GM19455 (cell line): ENCODE results near the gene SORL1-AS1.

ENCODE experiments used
- ATAC-seq: cut with Tn5 transposase; IDR thresholded peaks from one replicate; pipeline ENCODE4 v1.9.1; 2021; ENCODE audit not compliant: unreplicated experiment

The SORL1-AS1 gene

DNA sequence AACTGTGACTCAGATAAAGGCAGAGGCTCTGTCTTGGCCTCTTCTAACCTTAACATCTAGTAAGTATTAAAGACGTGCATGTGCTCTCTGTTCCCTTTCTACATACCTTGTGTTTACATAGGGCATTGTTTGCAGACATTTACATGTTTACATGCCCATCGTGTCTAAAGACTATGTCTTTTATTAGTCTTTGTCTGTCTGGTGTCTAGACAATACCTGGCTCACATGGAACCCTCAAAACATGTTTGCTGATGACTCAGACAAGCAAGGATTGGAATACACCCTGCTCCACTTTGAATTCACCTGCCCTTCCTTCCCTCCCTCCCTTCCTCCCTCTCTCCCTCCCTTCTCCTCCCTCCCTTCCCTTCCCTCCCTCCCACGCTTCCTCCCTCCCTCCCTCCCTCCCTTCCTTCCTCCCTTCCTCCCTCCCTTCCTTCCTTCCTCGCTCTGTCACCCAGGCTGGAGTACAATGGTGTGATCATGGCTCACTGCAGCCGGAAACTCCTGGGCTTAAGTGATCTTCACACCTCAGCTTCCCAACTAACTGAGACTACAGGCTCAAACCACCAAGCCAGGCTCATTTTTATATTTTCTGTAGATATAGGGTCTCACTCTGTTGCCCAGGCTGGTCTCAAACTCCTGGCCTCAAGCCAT, 23.7 kb upstream of the SORL1-AS1 start:
- no peak for ATAC-seq

DNA sequence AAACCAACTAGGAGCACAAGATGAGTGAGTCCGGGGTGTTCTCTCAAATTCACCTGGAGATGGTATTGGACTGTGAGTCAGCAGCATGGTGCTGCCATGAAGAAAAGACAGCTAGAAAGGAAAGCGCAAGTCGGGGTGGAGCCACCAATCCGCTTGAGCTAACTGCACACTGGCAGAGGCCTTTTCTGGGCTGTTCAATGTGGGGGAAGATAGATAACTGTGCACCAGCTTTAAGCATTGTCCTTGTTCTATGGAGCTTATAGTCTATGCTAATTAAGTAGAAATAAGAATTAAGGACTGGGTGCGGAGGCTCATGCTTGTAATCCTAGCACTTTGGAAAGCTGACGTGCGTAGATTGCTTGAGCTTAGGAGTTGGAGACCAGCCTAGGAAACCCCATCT, 21.9 kb upstream of the SORL1-AS1 start:
- ATAC-seq: no peak

DNA sequence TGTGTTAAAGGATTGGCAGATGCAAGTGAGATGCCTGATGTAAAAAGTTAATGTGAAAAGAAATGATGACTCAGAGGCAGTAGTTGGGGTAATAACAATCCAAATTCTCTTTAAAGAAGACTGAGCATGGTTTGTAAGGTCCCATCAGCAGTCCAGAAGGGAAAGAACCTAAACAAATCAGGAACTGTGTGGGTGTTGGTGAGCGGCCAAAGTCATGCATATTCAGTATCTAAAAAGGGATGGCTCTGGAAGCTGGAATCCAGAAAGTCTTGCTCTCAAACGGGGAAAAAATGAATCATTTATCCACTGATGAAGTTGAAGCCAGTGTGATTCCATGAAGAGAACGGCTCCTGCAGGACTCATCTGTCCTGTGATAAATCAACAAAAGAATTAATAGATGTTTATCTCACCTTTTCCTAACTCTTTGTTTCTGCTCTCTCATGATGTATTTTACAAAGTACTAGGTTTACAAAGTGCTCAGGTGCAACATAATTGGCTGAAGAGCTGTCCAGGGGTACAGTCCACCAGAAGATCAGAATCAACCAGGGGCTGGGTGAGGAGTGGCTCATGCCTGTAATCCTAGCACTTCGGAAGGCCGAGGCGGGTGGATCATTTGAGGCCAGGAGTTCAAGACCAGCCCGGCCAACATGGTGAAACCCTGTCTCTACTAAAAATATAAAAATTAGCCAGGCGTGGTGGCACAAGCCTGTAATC, 20.5 kb upstream of the SORL1-AS1 start:
- ATAC-seq: no peak

DNA sequence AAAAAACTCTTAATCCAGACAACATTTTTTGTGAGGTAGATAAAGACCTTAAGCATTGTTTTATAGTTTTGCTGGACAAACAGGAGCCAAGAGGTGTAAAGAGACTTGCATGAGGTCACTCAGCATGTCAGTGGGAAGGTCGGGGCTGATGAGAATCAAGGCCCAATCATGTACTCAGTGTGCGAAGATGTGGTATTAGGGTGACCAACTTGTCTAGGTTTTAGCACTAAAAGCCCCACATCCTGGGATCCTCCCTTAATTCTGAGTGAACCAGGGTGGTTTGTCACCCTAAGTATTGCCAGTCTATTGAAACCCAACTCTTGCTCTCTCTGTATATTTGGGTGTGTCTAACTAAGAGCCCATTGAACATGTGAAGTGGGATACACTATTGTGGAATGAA, 19.5 kb upstream of the SORL1-AS1 start:
- ATAC-seq: no peak

DNA sequence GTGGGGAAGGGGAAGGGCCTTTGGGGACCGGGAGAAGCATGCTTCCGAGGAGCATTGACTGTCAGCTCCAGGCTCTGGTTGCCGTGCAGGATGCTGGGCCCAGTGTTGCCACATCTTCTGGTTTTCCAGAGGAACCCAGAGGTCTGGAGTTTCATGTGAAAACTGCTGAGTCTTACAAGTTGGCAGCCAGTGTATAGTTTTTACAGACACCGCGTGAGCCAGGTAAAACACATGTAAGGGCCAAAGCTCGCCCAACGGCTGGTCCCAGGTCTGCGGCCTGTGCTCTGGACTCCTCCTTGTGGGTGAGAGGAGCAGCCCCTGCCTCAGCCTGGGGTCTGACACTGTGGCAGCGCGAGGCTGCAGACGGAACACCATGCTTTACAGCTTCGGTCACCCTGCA, 18.4 kb upstream of the SORL1-AS1 start:
- no peak for ATAC-seq

DNA sequence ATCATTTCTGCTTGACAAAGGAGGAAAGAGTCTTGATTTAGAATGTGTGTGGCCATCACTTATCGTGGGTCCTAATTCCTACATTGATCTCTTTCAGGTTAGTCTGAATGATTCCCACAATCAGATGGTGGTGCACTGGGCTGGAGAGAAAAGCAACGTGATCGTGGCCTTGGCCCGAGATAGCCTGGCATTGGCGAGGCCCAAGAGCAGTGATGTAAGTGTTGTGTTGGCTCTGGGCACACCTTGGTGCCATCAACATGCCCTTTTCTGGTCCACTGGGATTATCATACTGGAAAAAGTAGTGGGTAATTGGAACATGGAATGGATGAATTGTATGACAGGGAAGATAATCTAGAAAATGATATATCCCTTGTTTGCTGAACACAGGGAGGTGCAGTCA, 17.1 kb upstream of the SORL1-AS1 start:
- ATAC-seq: no peak

DNA sequence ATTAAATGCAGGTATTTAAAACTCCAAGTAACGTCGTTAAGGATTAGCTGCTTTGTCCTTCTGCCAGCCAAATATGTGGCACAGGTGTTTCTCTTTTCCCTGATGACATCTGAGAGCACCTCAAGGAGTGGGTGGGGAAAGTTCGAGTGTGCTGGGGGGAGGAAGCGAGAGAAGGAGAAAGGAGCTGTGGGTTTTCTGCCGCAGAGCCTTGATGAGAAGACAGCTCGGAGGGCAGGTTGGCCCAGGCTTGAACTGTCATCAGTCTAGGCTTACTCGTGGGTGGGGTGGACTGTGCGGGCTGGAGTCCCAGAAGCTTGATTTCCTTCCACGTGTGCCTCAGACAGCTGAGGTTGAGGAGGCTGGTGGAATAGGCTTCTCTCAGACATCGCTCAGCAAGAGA, 15.2 kb upstream of the SORL1-AS1 start:
- peak; percentile 46 for ATAC-seq

DNA sequence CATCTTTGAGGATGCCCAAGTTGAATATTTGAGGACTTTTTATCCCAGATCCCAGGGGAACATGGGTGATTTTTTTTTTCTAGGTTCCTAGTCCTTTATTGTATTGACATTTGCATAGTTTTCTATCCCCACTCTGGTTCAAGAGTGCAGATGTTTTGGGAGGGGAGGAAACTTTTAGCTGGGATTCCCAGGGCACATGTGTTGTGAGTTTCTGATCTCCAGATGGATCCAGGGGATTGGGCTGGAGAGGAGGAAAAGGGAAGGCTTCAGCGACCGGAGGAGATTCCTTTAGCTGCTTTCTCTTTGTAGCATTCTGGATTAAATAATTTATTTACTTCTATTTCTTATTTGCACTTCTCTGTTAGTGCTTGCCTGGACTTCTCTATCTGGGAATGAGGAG, 14.7 kb upstream of the SORL1-AS1 start:
- no peak for ATAC-seq

DNA sequence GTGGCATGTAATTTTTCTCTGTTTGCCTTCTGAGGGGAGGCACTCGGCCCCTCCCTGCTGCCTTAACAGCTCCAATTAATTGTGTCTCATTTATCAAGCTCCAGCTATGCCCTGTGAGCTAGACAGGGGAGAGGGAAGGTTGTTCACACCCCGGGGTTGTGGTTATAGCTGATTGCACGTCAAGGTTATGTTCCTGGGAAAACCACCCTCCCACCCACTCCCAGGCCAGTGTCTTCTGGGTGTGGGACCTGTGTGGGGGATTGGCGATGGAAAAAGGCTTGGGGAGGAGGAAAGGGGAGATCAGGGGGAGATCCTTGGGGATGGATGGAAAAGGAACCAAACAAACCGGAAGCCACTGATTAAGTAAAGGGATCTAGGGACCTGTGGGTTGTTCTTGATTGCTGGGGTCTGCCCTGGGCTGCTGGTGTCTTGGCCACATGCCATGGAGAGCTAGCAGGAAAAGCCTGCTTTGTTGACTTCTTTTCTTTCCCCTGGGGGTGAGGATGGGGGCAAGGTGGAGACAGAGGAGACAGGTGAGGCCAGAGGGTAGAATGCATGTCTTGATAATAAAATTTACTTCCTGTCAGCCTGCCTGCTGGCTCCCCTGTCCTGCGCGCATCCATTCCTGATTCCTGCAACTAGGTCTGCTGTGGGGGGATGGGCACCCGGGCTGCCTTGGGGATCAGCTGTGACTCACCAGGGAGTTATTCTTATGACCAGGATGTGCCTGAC, 13.5 kb upstream of the SORL1-AS1 start:
- ATAC-seq: no peak

DNA sequence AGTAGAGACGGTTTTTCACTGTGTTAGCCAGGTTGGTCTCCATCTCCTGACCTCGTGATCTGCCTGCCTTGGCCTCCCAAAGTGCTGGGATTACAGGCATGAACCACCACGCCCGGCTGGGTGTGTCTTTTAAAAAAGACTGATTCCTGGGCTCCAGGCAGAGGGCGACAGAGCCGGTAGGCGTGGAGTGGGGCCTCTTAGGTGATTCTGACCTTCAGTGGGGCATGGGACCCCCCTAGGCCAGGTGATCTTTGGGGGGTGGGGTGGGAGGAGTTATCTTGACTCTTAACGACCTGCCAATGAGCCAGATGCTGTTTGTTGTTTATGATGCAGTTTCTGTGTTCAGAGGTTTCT, 12.9 kb upstream of the SORL1-AS1 start:
- ATAC-seq: no peak

DNA sequence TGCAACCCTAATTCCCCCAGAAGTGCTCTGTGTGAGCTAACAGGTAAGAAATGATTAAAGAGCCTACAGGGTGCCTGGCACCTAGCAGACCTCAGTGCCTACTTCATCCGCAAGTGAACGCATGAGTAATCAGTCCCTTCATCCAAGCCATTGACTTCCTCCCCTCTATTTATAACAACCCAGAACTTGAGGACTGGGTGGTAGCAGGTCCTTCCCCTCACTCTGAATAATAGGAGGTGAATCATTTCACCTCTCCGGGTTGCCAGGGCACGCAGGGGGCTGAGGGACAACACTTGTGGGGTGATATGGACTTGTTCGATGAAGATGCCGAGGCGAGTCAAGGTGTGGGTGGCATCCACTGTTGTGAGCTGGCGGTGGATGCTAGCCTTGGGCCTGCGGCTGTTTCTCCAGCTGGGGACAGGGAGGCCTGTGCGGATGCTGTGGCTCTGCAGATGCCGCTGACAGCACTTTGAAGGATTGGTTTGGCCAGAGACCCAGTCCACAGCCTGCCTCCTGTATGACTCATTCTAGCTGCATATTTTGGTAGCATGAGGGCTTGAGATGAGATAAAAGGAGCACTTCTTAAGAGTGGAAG, 11.7 kb upstream of the SORL1-AS1 start:
- ATAC-seq: peak; percentile 39

DNA sequence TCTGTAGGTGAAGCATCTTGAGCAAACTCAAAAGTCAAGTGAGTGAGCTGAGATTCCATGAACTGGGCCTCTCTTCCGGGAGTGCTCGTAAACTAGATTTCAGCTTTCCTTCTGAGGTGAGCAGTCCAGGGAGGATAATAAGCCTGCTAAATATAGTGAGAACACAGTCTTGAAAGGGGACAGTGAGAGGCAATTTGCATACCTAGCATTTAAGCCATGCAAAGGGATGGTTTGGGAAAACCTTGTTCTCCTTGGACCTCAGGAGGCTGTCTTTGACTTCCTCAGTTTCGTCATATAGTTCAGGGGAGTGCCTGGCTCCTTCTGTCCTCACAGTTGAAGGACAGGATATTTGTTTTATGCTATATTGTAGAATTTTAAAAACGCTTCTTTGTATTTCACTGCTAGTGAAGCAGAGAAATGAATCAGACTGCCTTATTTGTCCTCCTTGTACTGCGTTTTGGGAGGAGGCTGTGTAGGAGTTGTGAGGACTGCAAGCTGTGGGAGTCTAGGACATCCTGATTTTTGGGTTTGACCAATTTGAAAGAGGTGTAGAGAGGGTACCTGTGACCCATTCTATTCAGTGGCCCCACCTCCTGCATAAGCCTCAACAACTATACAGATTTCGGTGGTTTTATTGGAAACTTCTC, 11.0 kb upstream of the SORL1-AS1 start:
- ATAC-seq: no peak

DNA sequence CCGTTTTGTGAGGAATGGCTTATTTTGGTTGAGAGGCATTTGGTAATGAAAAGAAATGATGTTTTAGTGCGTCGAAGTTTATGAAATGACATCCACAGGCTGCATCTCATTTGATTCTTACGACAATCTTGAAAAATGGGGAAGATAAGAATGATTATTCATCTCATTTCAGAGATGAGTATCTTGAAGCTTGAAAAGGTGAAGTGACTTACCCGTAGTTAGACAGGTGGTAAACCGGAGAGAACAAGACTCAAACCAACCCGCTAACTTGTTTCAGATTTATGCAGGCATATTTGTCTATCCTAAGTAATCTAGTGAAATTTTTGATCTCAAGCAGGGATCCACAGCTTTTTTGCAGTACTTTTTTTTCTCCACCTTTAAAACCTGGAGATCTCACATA, 9.1 kb upstream of the SORL1-AS1 start:
- no peak for ATAC-seq

DNA sequence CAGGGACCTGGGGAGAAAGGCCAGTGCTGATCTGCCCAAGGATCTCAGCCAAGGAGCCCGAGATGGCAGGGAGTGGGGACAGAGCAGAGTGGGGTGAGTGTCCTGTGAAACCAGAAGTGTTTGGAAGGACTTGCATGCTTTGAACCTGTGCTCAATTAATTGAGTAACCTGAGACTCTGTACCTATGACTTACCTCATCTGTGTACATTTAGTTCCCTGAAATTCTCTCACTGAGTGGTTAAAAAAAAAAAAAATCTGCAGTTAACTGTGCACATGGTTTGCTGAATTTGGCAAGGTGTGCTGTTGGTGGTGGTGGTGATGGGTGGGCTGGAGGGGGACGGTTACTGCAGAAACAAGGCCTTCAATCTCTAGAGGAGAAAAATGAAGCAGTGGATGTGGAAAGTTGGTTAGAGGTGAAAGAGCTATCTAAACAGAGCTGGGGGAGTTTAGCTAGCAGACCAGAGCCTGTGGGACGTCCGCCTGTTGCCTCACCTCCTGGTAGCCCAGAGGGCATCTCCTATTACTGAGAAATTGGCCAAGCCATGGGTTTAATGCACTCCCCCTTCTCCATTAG, 8.3 kb upstream of the SORL1-AS1 start:
- no peak for ATAC-seq

DNA sequence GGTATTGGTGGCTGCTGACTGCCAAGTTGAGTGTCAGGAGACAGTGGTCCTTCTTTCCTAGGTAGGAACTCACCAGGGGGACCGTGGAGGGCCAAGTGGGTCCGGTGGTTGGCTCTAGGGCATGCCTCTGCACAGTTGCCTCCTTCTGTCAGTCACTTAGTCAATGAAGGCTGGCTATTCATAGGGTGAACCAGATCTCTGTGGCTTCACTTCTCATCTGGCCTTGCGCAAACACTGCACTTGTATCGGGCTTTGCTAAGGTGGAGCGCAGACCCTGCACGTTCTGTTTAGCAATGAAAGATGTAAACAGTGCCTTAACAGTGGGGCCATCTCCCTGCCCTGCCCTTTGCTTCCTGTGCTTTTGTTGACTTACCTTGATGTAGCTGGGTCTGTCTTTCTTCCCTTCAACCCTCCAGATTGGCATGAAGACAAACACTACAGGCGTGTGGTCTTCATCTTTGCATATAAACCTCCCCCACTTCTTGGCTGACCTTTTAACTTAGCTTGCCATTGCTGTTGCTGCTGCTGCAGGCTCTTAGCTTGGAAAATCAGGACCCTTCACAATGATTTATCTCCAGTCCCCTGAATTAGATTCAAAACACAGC, 6.7 kb upstream of the SORL1-AS1 start:
- ATAC-seq: no peak

DNA sequence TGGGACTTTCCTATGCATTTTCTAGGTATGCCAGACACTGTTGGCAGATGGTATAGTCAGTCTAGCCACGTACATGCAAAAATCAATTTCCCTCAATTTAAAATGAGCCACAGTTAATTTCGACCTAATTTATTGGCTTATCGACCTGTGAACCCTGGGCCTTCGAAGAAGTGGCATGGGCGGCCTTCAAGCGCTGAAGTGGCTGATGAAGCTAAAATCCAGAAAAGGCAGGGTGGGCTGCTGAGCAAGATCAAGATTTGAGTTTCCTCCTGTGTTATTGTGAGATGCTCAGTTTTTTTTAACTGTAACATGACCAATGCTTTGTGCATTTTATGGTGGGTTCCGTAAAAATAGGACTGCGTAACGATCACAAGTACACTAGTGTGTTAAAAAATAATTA, 5.8 kb upstream of the SORL1-AS1 start:
- ATAC-seq: no peak

DNA sequence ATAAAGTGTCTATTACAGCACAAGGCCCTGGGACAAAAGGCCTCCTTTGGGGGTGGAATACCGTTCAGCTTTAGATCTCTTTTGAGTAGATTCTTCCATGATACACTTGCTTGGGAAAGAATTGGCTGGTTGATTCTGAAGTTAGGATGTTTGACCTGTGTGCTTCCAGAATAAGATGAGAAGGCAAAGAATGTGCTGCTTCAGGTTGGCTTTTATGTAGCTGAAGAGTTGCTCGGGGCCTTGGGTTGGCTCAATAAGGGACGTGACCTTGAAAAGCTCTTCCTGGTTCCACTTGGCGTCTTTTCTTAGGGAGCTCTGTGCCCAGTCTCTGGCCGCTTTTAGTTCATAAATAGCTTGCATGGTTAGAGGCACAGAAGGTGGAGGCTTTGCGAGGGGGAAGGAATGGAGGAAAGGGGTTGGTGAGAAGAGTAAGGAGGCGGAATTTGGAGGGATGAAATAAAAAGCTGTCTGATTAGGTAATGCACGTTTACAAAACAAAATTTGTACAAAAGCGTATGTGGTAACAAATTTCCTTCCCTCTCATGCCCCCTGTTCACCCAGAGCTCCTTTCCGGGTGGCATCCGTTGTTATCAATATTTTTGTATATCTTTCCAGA, 4.2 kb upstream of the SORL1-AS1 start:
- ATAC-seq: no peak

DNA sequence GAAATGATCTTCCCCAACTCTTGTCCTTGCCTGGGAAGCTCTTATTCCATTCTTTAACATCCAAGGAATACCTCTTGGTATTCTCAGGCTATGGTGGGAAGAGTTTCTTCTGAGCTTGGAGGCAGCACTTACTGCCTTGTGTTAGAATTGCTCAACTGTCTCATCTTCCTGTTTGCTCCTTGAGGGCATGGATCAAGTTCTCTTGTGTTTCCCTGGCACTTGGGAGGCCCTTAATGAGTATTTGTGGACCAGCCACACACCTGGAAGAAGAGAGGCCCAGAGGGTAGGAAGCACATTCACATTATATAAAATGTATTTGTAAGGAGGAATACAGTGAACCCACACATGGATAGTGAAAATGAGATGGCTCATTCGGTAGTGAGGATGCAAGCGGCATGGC, 3.4 kb upstream of the SORL1-AS1 start:
- ATAC-seq: no peak

DNA sequence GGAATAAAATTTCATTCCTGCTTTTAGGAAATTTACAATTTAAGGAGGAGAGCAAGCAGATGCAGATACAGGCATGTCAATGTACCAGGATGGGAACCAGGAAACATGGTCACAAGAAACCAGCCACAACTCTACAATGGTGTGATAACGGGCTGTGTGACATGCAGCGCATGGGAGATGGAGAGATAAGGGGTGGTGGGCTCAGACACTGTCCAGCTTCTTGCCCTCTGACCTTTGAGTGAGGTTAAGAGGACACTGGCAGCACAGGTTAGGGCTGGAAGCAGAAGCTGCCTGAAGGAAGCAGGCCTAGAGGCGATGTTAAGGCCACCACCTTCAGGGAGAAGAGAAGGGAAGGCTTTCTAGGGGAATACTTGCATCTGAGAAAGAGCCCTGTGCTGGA, 2.3 kb upstream of the SORL1-AS1 start:
- no peak for ATAC-seq

DNA sequence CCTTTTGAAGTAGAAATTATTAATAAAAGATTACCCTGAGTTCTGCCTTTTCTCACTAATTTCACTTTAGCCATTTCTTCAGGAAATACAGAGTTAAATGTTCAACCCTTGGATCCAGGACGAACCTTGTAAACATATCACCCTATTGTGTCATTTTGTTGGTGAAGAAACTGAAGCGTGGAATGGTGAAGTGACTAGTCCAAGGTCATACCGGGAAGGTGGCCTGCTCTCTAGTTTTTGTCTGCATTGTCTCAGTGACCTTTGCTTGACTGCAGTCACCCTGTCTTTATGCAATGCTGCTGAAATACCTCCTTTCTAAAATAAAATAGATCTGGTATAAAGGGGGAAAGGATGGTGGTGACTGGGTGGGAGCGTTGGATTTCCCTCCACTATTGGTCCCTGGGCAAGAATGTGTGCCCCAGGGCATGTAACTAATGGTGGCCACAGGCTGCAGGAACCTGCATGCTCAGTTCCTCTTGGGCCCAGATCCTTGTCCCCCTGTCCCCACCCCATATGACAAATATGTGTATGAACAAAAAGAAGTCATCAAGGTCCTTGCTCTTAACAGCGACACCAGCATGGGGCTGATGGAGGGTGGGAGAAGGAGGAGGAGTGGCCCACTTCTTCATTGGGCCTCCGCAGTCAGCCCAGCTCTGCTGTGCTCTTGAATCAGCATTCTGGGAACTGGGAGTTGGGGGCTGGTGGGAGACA, 977 bp upstream of the SORL1-AS1 start:
- no peak for ATAC-seq
